HG03103 (cell line): Measurements from ENCODE around the gene RFFL.
"Not testable (repeated sequence)": the region's sequence is repeated elsewhere in the genome, so short reads cannot be mapped to it uniquely, and the experiment has no call there.

ENCODE experiments used
- ATAC-seq: cut with Tn5 transposase; IDR thresholded peaks from one replicate; pipeline ENCODE4 v1.9.1; 2021; ENCODE audit warnings: low read depth; ENCODE audit not compliant: unreplicated experiment

RFFL gene

GRCh38 chr17:35063514-35064223, at the start of gene RFFL:
RFFL (minus strand) TSS chr17:35063707; CDS start chr17:35026553, 37,154 bp downstream.
- ATAC-seq, result peak; percentile 79

GRCh38 chr17:35110791-35111190, 47.3 kb upstream of the RFFL start:
- not testable (repeated sequence) for ATAC-seq

GRCh38 chr17:35104844-35105450, 41.4 kb upstream of the RFFL start:
- no peak for ATAC-seq

GRCh38 chr17:35103271-35103670, 39.8 kb upstream of the RFFL start:
- ATAC-seq, result no peak

- ATAC-seq, result no peak
Measured at GRCh38 chr17:35101725-35102124, 38.2 kb upstream of the RFFL start.

GRCh38 chr17:35101036-35101435, 37.5 kb upstream of the RFFL start:
- ATAC-seq, result no peak

GRCh38 chr17:35099908-35100307, 36.4 kb upstream of the RFFL start:
- ATAC-seq, result no peak

- ATAC-seq, result no peak
Measured at GRCh38 chr17:35097776-35098175, 34.3 kb upstream of the RFFL start.

GRCh38 chr17:35095741-35096140, 32.2 kb upstream of the RFFL start:
- ATAC-seq, result no peak

- ATAC-seq, result no peak
Measured at GRCh38 chr17:35094902-35095301, 31.4 kb upstream of the RFFL start.

GRCh38 chr17:35090707-35091106, 27.2 kb upstream of the RFFL start:
- ATAC-seq, result not testable (repeated sequence)

GRCh38 chr17:35089586-35090296, 26.2 kb upstream of the RFFL start:
- ATAC-seq, result peak; percentile 2

GRCh38 chr17:35088881-35089585, 25.5 kb upstream of the RFFL start:
- ATAC-seq, result peak; percentile 51

GRCh38 chr17:35088356-35088880, 24.9 kb upstream of the RFFL start:
- no peak for ATAC-seq

GRCh38 chr17:35087731-35088355, 24.3 kb upstream of the RFFL start:
- no peak for ATAC-seq

GRCh38 chr17:35086931-35087573, 23.5 kb upstream of the RFFL start:
- ATAC-seq, result no peak

GRCh38 chr17:35086164-35086563, 22.7 kb upstream of the RFFL start:
- ATAC-seq, result no peak

GRCh38 chr17:35084987-35085386, 21.5 kb upstream of the RFFL start:
- no peak for ATAC-seq

GRCh38 chr17:35083071-35083470, 19.6 kb upstream of the RFFL start:
- ATAC-seq, result no peak
